DND-41 (cell line): ENCODE measurements around the gene DPP6.

ENCODE experiments used
- CTCF ChIP-seq: IDR thresholded peaks from 2 replicates; pipeline ENCODE4 v1.5.1; 2012; ENCODE audit warnings: borderline replicate concordance, low read length, moderate library complexity, mild to moderate bottlenecking; ENCODE audit not compliant: poor library complexity, severe bottlenecking; ENCODE audit errors: extremely low read depth
- EZH2 ChIP-seq: IDR thresholded peaks from 3 replicates; pipeline ENCODE4 v1.6.1; 2012; ENCODE audit warnings: borderline replicate concordance, low read depth, mild to moderate bottlenecking, moderate library complexity, low read length, inconsistent platforms; ENCODE audit not compliant: severe bottlenecking

- TF ChIP-seq CTCF (no peak), EZH2 (no peak)
These were observed 725.3 kb downstream of the DPP6 start for GRCh38 chr7:154777489-154777888.
